Osteocyte (in vitro differentiated cells): ENCODE results near the gene METRNL. TPM values are rescaled to one million over a fixed set of nuclear protein-coding genes. Genes with fewer than 3 reads are reported as not detected.
"Not testable (repeated sequence)": the region's sequence is repeated elsewhere in the genome, so short reads cannot be mapped to it uniquely, and the experiment has no call there.

ENCODE experiments used
- DNase-seq: peaks from one replicate; pipeline ENCODE4 v3.0.0; 2021; ENCODE audit warnings: mixed read lengths; ENCODE audit not compliant: unreplicated experiment; ENCODE audit errors: extremely low spot score
- H3K27ac Mint-ChIP-seq: one replicate; pipeline ENCODE4 v1.8.0; 2021; ENCODE audit warnings: mild to moderate bottlenecking, mixed read lengths; ENCODE audit not compliant: unreplicated experiment
- H3K27me3 Mint-ChIP-seq: one replicate; pipeline ENCODE4 v1.8.0; 2021; ENCODE audit warnings: mixed read lengths; ENCODE audit not compliant: unreplicated experiment
- H3K36me3 Mint-ChIP-seq: one replicate; pipeline ENCODE4 v1.8.0; 2021; ENCODE audit warnings: mixed read lengths; ENCODE audit not compliant: unreplicated experiment
- H3K4me1 Mint-ChIP-seq: one replicate; pipeline ENCODE4 v1.8.0; 2021; ENCODE audit warnings: mixed read lengths; ENCODE audit not compliant: unreplicated experiment
- H3K4me3 Mint-ChIP-seq: one replicate; pipeline ENCODE4 v1.8.0; 2021; ENCODE audit warnings: mild to moderate bottlenecking, moderate library complexity, mixed read lengths; ENCODE audit not compliant: unreplicated experiment
- H3K9me3 Mint-ChIP-seq: one replicate; pipeline ENCODE4 v1.8.0; 2021; ENCODE audit warnings: mixed read lengths; ENCODE audit not compliant: unreplicated experiment
- CTCF ChIP-seq: fragments of 200-600 bp; sonication (generic); IDR thresholded peaks from 2 replicates; pipeline ENCODE4 v1.5.0; 2021; ENCODE audit warnings: antibody characterized with exemption, mild to moderate bottlenecking, moderate library complexity
- total RNA-seq: library from RNA; stranded (reverse); gene quantifications from 2 replicates; pipeline ENCODE4 v1.2.1, GENCODE V29; 2021

The METRNL gene
- total RNA-seq, 1 donor from 2014 or later, result 214 TPM

- DNase-seq, result no peak
- Mint-ChIP-seq H3K36me3 (no peaks in the 10 kb centered on the region), H3K27ac (no peak overlapping the region), H3K27me3 (no peaks in the 10 kb centered on the region), H3K9me3 (no peaks in the 10 kb centered on the region), H3K4me1 (peaks cover 15% of the 10 kb centered on the region), H3K4me3 (no peak overlapping the region)
- no peak for TF ChIP-seq CTCF
These were observed 26.3 kb upstream of the METRNL start for GRCh38 chr17:83053021-83053681.

GRCh38 chr17:83053739-83054451, 25.5 kb upstream of the METRNL start:
- Mint-ChIP-seq H3K27ac (no peak overlapping the region), H3K9me3 (no peaks in the 10 kb centered on the region)
- DNase-seq, result no peak

GRCh38 chr17:83054518-83055125, 24.8 kb upstream of the METRNL start:
- DNase-seq, result no peak
- Mint-ChIP-seq H3K9me3 (no peaks in the 10 kb centered on the region), H3K4me1 (peaks cover 9% of the 10 kb centered on the region), H3K27ac (no peak overlapping the region), H3K4me3 (no peak overlapping the region), H3K27me3 (no peaks in the 10 kb centered on the region), H3K36me3 (no peaks in the 10 kb centered on the region)
- TF ChIP-seq CTCF, result no peak

More at GRCh38 chr17:83053739-83054451, 25.5 kb upstream of the METRNL start:
- no peaks in the 10 kb centered on the region for H3K27me3 Mint-ChIP-seq
- no peaks in the 10 kb centered on the region for H3K36me3 Mint-ChIP-seq
- TF ChIP-seq CTCF, result no peak
- H3K4me3 Mint-ChIP-seq, result no peak overlapping the region
- peaks cover 9% of the 10 kb centered on the region for H3K4me1 Mint-ChIP-seq

GRCh38 chr17:83055176-83055575, 24.2 kb upstream of the METRNL start:
- not testable (repeated sequence) for H3K4me1 Mint-ChIP-seq, DNase-seq, H3K36me3 Mint-ChIP-seq, H3K9me3 Mint-ChIP-seq, H3K4me3 Mint-ChIP-seq, H3K27ac Mint-ChIP-seq, H3K27me3 Mint-ChIP-seq

- H3K27ac Mint-ChIP-seq, result no peak overlapping the region
- no peak overlapping the region for H3K4me3 Mint-ChIP-seq
- no peaks in the 10 kb centered on the region for H3K27me3 Mint-ChIP-seq
- H3K36me3 Mint-ChIP-seq, result no peaks in the 10 kb centered on the region
- H3K9me3 Mint-ChIP-seq, result no peaks in the 10 kb centered on the region
- no peak for TF ChIP-seq CTCF
- H3K4me1 Mint-ChIP-seq, result peaks cover 9% of the 10 kb centered on the region
- no peak for DNase-seq
These were observed 23.4 kb upstream of the METRNL start for GRCh38 chr17:83055911-83056582.
